ENCODE results near the gene ABCA4.
"Not testable (repeated sequence)": the region's sequence is repeated elsewhere in the genome, so short reads cannot be mapped to it uniquely, and the experiment has no call there.

Gene ABCA4

DNA sequence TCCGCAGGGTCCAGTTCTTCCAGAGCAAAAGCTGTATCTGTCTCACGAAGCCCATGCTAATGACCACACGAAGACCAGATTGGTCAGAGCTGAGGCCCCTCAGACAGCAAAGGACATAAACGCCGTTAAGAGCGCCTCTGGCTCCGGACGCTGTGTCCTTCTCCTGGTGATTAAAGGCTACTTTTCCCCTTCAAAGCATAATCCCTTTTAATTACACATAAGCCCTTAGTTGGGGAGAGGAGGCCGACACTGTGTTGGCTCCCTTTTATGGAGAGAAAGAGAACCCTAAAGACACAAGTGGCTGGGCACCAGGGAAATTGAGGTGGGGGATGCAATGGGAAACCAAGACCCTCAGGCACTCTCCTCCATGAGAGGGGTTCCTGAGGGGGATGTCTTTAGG, at the start of gene ABCA4:
Gene ABCA4, minus strand, starts transcription at position 158 of the 400 bp plus-strand sequence. Its CDS starts 103 bp downstream, at position 55.
- H3K36me3 Mint-ChIP-seq, result no peaks in the 10 kb centered on the region
- no peaks in the 10 kb centered on the region for H3K4me1 Mint-ChIP-seq (ENCODE audit: low read depth)
- no peaks in the 10 kb centered on the region for H3K27me3 Mint-ChIP-seq
- H3K4me3 Mint-ChIP-seq, result no peak within 1 kb of the TSS
- H3K9me3 Mint-ChIP-seq (ENCODE audit: low read depth), result no peaks in the 10 kb centered on the region
- H3K27ac Mint-ChIP-seq, result no peak within 1 kb of the TSS

DNA sequence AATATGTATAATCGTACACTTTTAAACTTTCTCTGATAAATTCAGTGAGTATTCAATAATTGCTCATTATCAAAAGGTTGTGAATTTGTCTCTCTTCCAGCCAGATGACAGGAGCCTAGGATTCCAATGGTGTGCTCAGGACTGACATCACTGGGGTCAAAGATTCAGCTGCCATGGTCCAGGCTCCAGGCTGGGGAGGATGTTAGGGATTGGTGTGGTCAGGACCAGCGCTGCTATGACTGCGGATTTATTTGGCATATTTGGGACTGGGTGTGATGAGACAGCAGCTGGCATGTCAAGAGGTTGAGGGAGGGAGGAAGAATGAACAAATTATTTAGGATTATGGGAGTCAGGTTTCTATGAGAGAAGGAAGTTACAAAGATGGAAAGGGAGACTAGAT, 48.2 kb upstream of the ABCA4 start:
- Mint-ChIP-seq H3K9me3 (ENCODE audit: low read depth) (no peaks in the 10 kb centered on the region), H3K4me1 (ENCODE audit: low read depth) (no peaks in the 10 kb centered on the region), H3K27ac (no peak overlapping the region), H3K4me3 (no peak overlapping the region), H3K36me3 (no peaks in the 10 kb centered on the region), H3K27me3 (peaks cover 5% of the 10 kb centered on the region)

GRCh38 chr1:94165843-94166242, 44.9 kb upstream of the ABCA4 start:
- no peak overlapping the region for H3K4me3 Mint-ChIP-seq
- no peaks in the 10 kb centered on the region for H3K9me3 Mint-ChIP-seq (ENCODE audit: low read depth)
- H3K4me1 Mint-ChIP-seq (ENCODE audit: low read depth), result no peaks in the 10 kb centered on the region
- H3K27me3 Mint-ChIP-seq, result peaks cover 6% of the 10 kb centered on the region
- H3K27ac Mint-ChIP-seq, result no peak overlapping the region
- no peaks in the 10 kb centered on the region for H3K36me3 Mint-ChIP-seq

GRCh38 chr1:94164885-94165284, 43.9 kb upstream of the ABCA4 start:
- H3K4me1 Mint-ChIP-seq (ENCODE audit: low read depth); H3K36me3 Mint-ChIP-seq; H3K27ac Mint-ChIP-seq; H3K4me3 Mint-ChIP-seq; H3K9me3 Mint-ChIP-seq (ENCODE audit: low read depth); H3K27me3 Mint-ChIP-seq: not testable (repeated sequence)

DNA sequence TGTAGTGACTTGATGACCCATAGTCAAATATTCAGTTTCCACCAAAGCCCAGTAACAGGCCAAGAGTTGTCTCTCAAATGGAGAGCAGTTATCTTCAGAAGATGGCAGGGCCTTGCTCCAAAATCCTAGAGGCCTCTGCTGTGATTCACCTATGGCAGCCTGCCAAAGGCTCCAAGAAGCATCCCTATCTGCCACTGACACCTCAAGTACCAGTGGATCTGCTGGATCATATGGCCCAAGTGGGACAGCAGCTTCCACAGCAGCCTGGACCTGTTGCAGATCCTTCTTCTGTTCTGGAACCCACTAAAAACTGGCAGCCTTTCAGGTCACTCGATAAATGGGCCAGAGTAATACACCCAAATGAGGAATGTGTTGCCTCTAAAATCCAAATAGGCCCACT, 43.2 kb upstream of the ABCA4 start:
- H3K4me1 Mint-ChIP-seq (ENCODE audit: low read depth); H3K4me3 Mint-ChIP-seq; H3K27ac Mint-ChIP-seq; H3K36me3 Mint-ChIP-seq; H3K27me3 Mint-ChIP-seq; H3K9me3 Mint-ChIP-seq (ENCODE audit: low read depth): not testable (repeated sequence)

DNA sequence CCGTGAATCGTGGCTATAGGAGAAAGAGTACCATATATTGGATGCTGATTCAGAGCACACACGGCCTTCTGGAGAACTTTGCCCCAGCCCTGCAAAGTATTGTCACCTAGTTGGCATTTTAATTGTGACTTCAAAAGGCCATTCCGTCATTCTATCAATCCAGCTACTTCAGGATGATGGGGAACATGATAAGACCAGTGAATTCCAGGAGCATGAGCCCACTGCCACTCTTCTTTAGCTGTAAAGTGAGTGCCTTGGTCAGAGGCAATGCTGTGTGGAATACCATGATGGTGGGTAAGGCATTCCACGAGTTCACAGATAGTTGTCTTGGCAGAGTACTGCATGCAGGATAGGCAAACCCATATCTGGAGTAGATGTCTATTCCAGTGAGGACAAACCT, 42.3 kb upstream of the ABCA4 start:
- H3K4me1 Mint-ChIP-seq (ENCODE audit: low read depth); H3K27ac Mint-ChIP-seq; H3K36me3 Mint-ChIP-seq; H3K27me3 Mint-ChIP-seq; H3K9me3 Mint-ChIP-seq (ENCODE audit: low read depth); H3K4me3 Mint-ChIP-seq: not testable (repeated sequence)

DNA sequence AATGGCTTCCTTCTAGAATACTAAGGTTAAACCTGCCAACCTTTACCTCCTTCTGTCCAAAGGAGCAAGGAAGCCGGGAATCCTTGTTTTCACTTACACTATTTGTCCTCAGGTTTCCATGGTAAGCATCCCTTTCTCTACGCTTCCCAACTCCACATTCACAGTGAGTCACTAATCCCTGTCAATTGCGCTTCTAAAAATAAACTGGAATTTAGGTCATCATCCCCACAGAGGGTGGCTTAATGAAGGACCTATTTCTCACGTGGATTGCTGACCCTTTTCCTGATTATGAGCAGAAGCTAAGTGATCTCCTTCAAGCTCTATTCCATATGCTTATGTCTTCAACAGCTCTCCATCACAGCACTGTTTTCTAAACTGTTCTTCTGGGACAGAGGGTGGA, 39.9 kb upstream of the ABCA4 start:
- Mint-ChIP-seq H3K27me3 (peaks cover 4% of the 10 kb centered on the region), H3K27ac (no peak overlapping the region), H3K4me1 (ENCODE audit: low read depth) (no peaks in the 10 kb centered on the region), H3K36me3 (no peaks in the 10 kb centered on the region), H3K9me3 (ENCODE audit: low read depth) (no peaks in the 10 kb centered on the region), H3K4me3 (no peak overlapping the region)

- H3K36me3 Mint-ChIP-seq, result no peaks in the 10 kb centered on the region
- peaks cover 1% of the 10 kb centered on the region for H3K27me3 Mint-ChIP-seq
- H3K4me1 Mint-ChIP-seq (ENCODE audit: low read depth), result no peaks in the 10 kb centered on the region
- no peaks in the 10 kb centered on the region for H3K9me3 Mint-ChIP-seq (ENCODE audit: low read depth)
- no peak overlapping the region for H3K27ac Mint-ChIP-seq
- H3K4me3 Mint-ChIP-seq, result no peak overlapping the region
Observed at GRCh38 chr1:94156096-94156625, 35.2 kb upstream of the ABCA4 start.

DNA sequence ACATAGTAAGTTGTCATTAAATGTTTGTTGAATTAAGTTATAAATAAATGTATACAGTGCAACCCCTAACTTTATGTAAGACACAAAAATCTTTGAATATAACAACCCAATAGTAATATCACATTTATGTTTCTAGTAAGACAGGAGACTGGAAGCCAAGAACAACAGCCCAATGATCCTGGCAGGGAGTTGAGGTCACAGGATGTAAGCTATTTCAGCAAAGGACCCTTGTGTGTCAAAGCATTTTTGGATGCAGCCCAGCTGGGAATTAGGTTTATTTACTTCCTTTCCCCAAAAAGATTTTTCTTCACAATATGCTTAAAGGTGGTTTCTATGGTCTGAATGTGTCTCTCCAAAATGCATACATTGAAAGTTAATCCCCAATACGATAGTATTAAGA, 34.0 kb upstream of the ABCA4 start:
- Mint-ChIP-seq H3K27me3 (peaks cover 1% of the 10 kb centered on the region), H3K27ac (no peak overlapping the region), H3K36me3 (no peaks in the 10 kb centered on the region), H3K4me3 (no peak overlapping the region), H3K4me1 (ENCODE audit: low read depth) (no peaks in the 10 kb centered on the region), H3K9me3 (ENCODE audit: low read depth) (no peaks in the 10 kb centered on the region)

GRCh38 chr1:94153133-94153532, 32.2 kb upstream of the ABCA4 start:
- Mint-ChIP-seq H3K9me3 (ENCODE audit: low read depth) (no peaks in the 10 kb centered on the region), H3K27ac (no peak overlapping the region), H3K4me1 (ENCODE audit: low read depth) (no peaks in the 10 kb centered on the region), H3K4me3 (no peak overlapping the region), H3K27me3 (peaks cover 1% of the 10 kb centered on the region), H3K36me3 (no peaks in the 10 kb centered on the region)

GRCh38 chr1:94149166-94149565, 28.2 kb upstream of the ABCA4 start:
- H3K4me1 Mint-ChIP-seq (ENCODE audit: low read depth); H3K36me3 Mint-ChIP-seq; H3K9me3 Mint-ChIP-seq (ENCODE audit: low read depth); H3K4me3 Mint-ChIP-seq; H3K27me3 Mint-ChIP-seq; H3K27ac Mint-ChIP-seq: not testable (repeated sequence)

DNA sequence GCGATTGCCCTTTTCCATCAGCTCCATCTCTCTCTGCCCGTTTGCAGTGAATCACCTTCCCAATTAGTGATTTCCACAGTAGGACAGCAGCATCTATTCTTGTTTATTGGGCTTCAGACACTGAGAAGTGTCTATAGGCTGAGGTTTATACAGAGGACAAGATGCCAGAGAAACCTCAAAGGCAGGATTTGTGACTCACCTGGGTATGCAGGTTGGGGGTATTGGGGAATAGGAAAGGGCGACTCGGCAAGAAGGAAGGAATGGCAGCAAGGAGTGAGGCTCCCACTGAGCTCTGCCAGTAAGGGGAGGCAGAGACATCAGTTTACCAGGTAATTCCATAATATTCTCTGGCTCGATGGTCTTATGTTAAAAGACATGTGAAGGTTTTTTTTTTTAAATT, 25.3 kb upstream of the ABCA4 start:
- Mint-ChIP-seq H3K4me3 (no peak overlapping the region), H3K27ac (no peak overlapping the region), H3K27me3 (no peaks in the 10 kb centered on the region), H3K36me3 (no peaks in the 10 kb centered on the region), H3K9me3 (ENCODE audit: low read depth) (no peaks in the 10 kb centered on the region), H3K4me1 (ENCODE audit: low read depth) (no peaks in the 10 kb centered on the region)

GRCh38 chr1:94144836-94145235, 23.9 kb upstream of the ABCA4 start:
- H3K4me3 Mint-ChIP-seq, result no peak overlapping the region
- H3K9me3 Mint-ChIP-seq (ENCODE audit: low read depth), result no peaks in the 10 kb centered on the region
- H3K27me3 Mint-ChIP-seq, result no peaks in the 10 kb centered on the region
- H3K4me1 Mint-ChIP-seq (ENCODE audit: low read depth), result no peaks in the 10 kb centered on the region
- H3K36me3 Mint-ChIP-seq, result no peaks in the 10 kb centered on the region
- no peak overlapping the region for H3K27ac Mint-ChIP-seq

GRCh38 chr1:94143809-94144176, 22.8 kb upstream of the ABCA4 start:
- no peaks in the 10 kb centered on the region for H3K36me3 Mint-ChIP-seq
- no peaks in the 10 kb centered on the region for H3K9me3 Mint-ChIP-seq (ENCODE audit: low read depth)
- no peak overlapping the region for H3K4me3 Mint-ChIP-seq
- H3K4me1 Mint-ChIP-seq (ENCODE audit: low read depth), result no peaks in the 10 kb centered on the region
- H3K27me3 Mint-ChIP-seq, result no peaks in the 10 kb centered on the region
- H3K27ac Mint-ChIP-seq, result no peak overlapping the region

GRCh38 chr1:94143173-94143808, 22.3 kb upstream of the ABCA4 start:
- no peak overlapping the region for H3K4me3 Mint-ChIP-seq
- no peaks in the 10 kb centered on the region for H3K9me3 Mint-ChIP-seq (ENCODE audit: low read depth)

GRCh38 chr1:94142583-94142982, 21.6 kb upstream of the ABCA4 start:
- Mint-ChIP-seq H3K27me3 (no peaks in the 10 kb centered on the region), H3K4me3 (no peak overlapping the region), H3K27ac (no peak overlapping the region), H3K36me3 (no peaks in the 10 kb centered on the region), H3K9me3 (ENCODE audit: low read depth) (no peaks in the 10 kb centered on the region), H3K4me1 (ENCODE audit: low read depth) (no peaks in the 10 kb centered on the region)

More at GRCh38 chr1:94143173-94143808, 22.3 kb upstream of the ABCA4 start:
- H3K27me3 Mint-ChIP-seq, result no peaks in the 10 kb centered on the region
- no peak overlapping the region for H3K27ac Mint-ChIP-seq
- H3K4me1 Mint-ChIP-seq (ENCODE audit: low read depth), result no peaks in the 10 kb centered on the region
- no peaks in the 10 kb centered on the region for H3K36me3 Mint-ChIP-seq
